NB4 (cell line): Measurements from ENCODE around the gene GAA.

Experiments used
- CTCF ChIP-seq: IDR thresholded peaks from one replicate; pipeline ENCODE4 v1.5.1; 2012; ENCODE audit warnings: low read depth, low read length
- MAX ChIP-seq: IDR thresholded peaks from 2 replicates; pipeline ENCODE4 v1.6.1; 2011; ENCODE audit warnings: low read depth, low read length
- MYC ChIP-seq: IDR thresholded peaks from 2 replicates; pipeline ENCODE4 v1.6.1; 2011; ENCODE audit warnings: low read depth, low read length
- POLR2A ChIP-seq: IDR thresholded peaks from 2 replicates; pipeline ENCODE4 v1.6.1; 2011; ENCODE audit warnings: mild to moderate bottlenecking; ENCODE audit not compliant: insufficient read length; ENCODE audit errors: extremely low read depth

- no peak for TF ChIP-seq CTCF
- TF ChIP-seq POLR2A = no peak
- TF ChIP-seq MAX = no peak
- no peak for TF ChIP-seq MYC
Observed at GRCh38 chr17:80130992-80131391, 29.6 kb downstream of the GAA start.
